Neural crest cell (in vitro differentiated cells): Measurements from ENCODE around the gene BMPR1A. TPM values are rescaled to one million over a fixed set of nuclear protein-coding genes. Genes with fewer than 3 reads are reported as not detected.

ENCODE experiments used
- DNase-seq: peaks from one replicate; pipeline ENCODE4 v3.0.0; 2021; ENCODE audit warnings: low read depth, mixed read lengths, low spot score
- H3K27ac Mint-ChIP-seq: one replicate; pipeline ENCODE4 v1.8.0; 2021; ENCODE audit warnings: mild to moderate bottlenecking, mixed read lengths; ENCODE audit not compliant: unreplicated experiment
- H3K27me3 Mint-ChIP-seq: 2 replicates; pipeline ENCODE4 v1.8.0; 2021; ENCODE audit warnings: low read depth, mild to moderate bottlenecking, mixed read lengths
- H3K36me3 Mint-ChIP-seq: 2 replicates; pipeline ENCODE4 v1.8.0; 2021; ENCODE audit warnings: low read depth, mild to moderate bottlenecking, mixed read lengths
- H3K4me1 Mint-ChIP-seq: 2 replicates; pipeline ENCODE4 v1.8.0; 2021; ENCODE audit warnings: mixed read lengths
- H3K4me3 Mint-ChIP-seq: one replicate; pipeline ENCODE4 v1.8.0; 2021; ENCODE audit warnings: mild to moderate bottlenecking, mixed read lengths
- H3K9me3 Mint-ChIP-seq: 2 replicates; pipeline ENCODE4 v1.8.0; 2021; ENCODE audit warnings: mixed read lengths
- CTCF ChIP-seq: fragments of 200-600 bp; sonication (generic); conservative IDR thresholded peaks from 2 replicates; pipeline ENCODE4 v1.5.0; 2021; ENCODE audit warnings: antibody characterized with exemption, mild to moderate bottlenecking
- total RNA-seq: library from RNA; stranded (reverse); gene quantifications from 2 replicates; pipeline ENCODE4 v1.2.1, GENCODE V29; 2021

Gene BMPR1A
- total RNA-seq, 1 donor from 2014 or later: 78.6 TPM

GRCh38 chr10:86964847-86965190 is 208.4 kb downstream of the BMPR1A start:
- TF ChIP-seq CTCF: no peak
- H3K4me3 Mint-ChIP-seq: no peak overlapping the region
- no peaks in the 10 kb centered on the region for H3K36me3 Mint-ChIP-seq
- DNase-seq: no peak
- H3K27me3 Mint-ChIP-seq: no peaks in the 10 kb centered on the region
- peaks cover 23% of the 10 kb centered on the region for H3K4me1 Mint-ChIP-seq
- no peaks in the 10 kb centered on the region for H3K9me3 Mint-ChIP-seq
- no peak overlapping the region for H3K27ac Mint-ChIP-seq

- no peak for DNase-seq
- no peaks in the 10 kb centered on the region for H3K36me3 Mint-ChIP-seq
- H3K27me3 Mint-ChIP-seq: peaks cover 5% of the 10 kb centered on the region
- H3K27ac Mint-ChIP-seq: peak overlapping the region; percentile 80
- H3K4me3 Mint-ChIP-seq: peak overlapping the region; percentile 78
- TF ChIP-seq CTCF: no peak
- H3K4me1 Mint-ChIP-seq: peaks cover 29% of the 10 kb centered on the region
- H3K9me3 Mint-ChIP-seq: no peaks in the 10 kb centered on the region
Observed at GRCh38 chr10:86965986-86966654, 209.7 kb downstream of the BMPR1A start.

DNA sequence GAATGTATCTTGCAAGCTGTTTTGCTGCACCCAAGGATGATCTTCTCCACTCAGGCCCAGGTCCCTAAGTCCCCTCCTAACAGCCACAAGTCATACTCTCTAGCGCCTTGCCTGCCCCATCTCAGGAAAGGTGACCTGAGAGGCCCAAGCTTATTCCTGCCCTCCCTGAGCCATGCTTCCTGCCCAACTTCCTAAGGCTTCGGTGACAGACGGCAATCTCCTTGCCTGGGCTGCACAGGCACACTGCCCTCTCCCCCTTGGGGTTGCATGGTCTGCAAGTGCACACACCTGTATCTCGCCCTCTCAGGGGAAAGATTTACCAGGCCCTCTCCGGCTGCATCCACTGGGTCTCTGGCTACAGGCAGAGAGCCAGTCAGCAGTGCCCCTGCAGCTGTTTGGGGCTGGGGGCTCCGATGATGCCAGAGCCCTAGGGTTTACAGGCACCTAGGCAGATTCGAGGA is 211.1 kb downstream of the BMPR1A start:
- Mint-ChIP-seq H3K4me1 (peaks cover 34% of the 10 kb centered on the region), H3K27ac (no peak overlapping the region), H3K9me3 (no peaks in the 10 kb centered on the region), H3K4me3 (no peak overlapping the region), H3K36me3 (no peaks in the 10 kb centered on the region), H3K27me3 (peaks cover 11% of the 10 kb centered on the region)
- no peak for TF ChIP-seq CTCF
- no peak for DNase-seq

- H3K9me3 Mint-ChIP-seq: no peaks in the 10 kb centered on the region
- H3K4me3 Mint-ChIP-seq: no peak within 1 kb of the TSS
- no peak for DNase-seq
- TF ChIP-seq CTCF: no peak
- peaks cover 18% of the 10 kb centered on the region for H3K27me3 Mint-ChIP-seq
- H3K4me1 Mint-ChIP-seq: peaks cover 34% of the 10 kb centered on the region
- no peaks in the 10 kb centered on the region for H3K36me3 Mint-ChIP-seq
- H3K27ac Mint-ChIP-seq: no peak within 1 kb of the TSS
Observed at GRCh38 chr10:86968271-86968993, 212.0 kb downstream of the BMPR1A start, which contains the start of gene ADIRF. TSS of gene ADIRF (plus strand) at chr10:86968482. CDS start at chr10:86968545, 63 bp downstream.

- peaks cover 34% of the 10 kb centered on the region for H3K4me1 Mint-ChIP-seq
Observed at GRCh38 chr10:86968994-86969355, 212.6 kb downstream of the BMPR1A start.

More at GRCh38 chr10:86968994-86969355, 212.6 kb downstream of the BMPR1A start:
- no peaks in the 10 kb centered on the region for H3K9me3 Mint-ChIP-seq
- DNase-seq: no peak
- H3K27ac Mint-ChIP-seq: no peak overlapping the region
- TF ChIP-seq CTCF: no peak
- no peak overlapping the region for H3K4me3 Mint-ChIP-seq
- peaks cover 20% of the 10 kb centered on the region for H3K27me3 Mint-ChIP-seq
- no peaks in the 10 kb centered on the region for H3K36me3 Mint-ChIP-seq
